ENCODE results near the gene ARGLU1.
A peak's percentile ranks its signal among the peaks of the same experiment; 100 is the strongest.

The ARGLU1 gene

GRCh38 chr13:106507560-106508274, 60.2 kb downstream of the ARGLU1 start:
- Histone ChIP-seq H3K27me3 (ENCODE audit: control insufficient read depth in 1 of 2, insufficient read depth in 2 of 2, low read length in 2 of 2) (no peaks in the 10 kb centered on the region), H3K9ac (ENCODE audit: low read length in 2 of 2) (peak overlapping the region in 1 of 2 donors; percentile 37), H3K4me1 (ENCODE audit: control insufficient read depth, insufficient read depth, low read length) (peaks cover 3% of the 10 kb centered on the region), H3K27ac (ENCODE audit: low read length) (peak overlapping the region; percentile 61), H3K36me3 (ENCODE audit: control insufficient read depth in 2 of 2, insufficient read depth in 2 of 2, low read length in 2 of 2) (peaks cover 3% of the 10 kb centered on the region in 2 donors), H3K4me3 (ENCODE audit: low read length in 2 of 2) (peak overlapping the region; percentile 47 to 52), H3K9me3 (ENCODE audit: control insufficient read depth in 2 of 2, low read length in 2 of 2) (no peaks in the 10 kb centered on the region)

- H3K4me1 ChIP-seq (ENCODE audit: control insufficient read depth, insufficient read depth, low read length): peaks cover 3% of the 10 kb centered on the region
Observed at GRCh38 chr13:106506286-106506685, 61.7 kb downstream of the ARGLU1 start.

GRCh38 chr13:106505732-106506131, 62.2 kb downstream of the ARGLU1 start:
- Histone ChIP-seq H3K9ac (ENCODE audit: low read length in 2 of 2) (no peak overlapping the region), H3K4me3 (ENCODE audit: low read length in 2 of 2) (no peak overlapping the region), H3K36me3 (ENCODE audit: control insufficient read depth in 2 of 2, insufficient read depth in 2 of 2, low read length in 2 of 2) (peaks cover 0 to 3% of the 10 kb centered on the region in 2 donors), H3K27ac (ENCODE audit: low read length) (no peak overlapping the region), H3K4me1 (ENCODE audit: control insufficient read depth, insufficient read depth, low read length) (peaks cover 3% of the 10 kb centered on the region), H3K27me3 (ENCODE audit: control insufficient read depth in 1 of 2, insufficient read depth in 2 of 2, low read length in 2 of 2) (no peaks in the 10 kb centered on the region), H3K9me3 (ENCODE audit: control insufficient read depth in 2 of 2, low read length in 2 of 2) (no peaks in the 10 kb centered on the region)

More at GRCh38 chr13:106506286-106506685, 61.7 kb downstream of the ARGLU1 start:
- Histone ChIP-seq H3K4me3 (ENCODE audit: low read length in 2 of 2) (no peak overlapping the region), H3K9ac (ENCODE audit: low read length in 2 of 2) (no peak overlapping the region), H3K36me3 (ENCODE audit: control insufficient read depth in 2 of 2, insufficient read depth in 2 of 2, low read length in 2 of 2) (peaks cover 0 to 3% of the 10 kb centered on the region in 2 donors), H3K9me3 (ENCODE audit: control insufficient read depth in 2 of 2, low read length in 2 of 2) (no peaks in the 10 kb centered on the region), H3K27me3 (ENCODE audit: control insufficient read depth in 1 of 2, insufficient read depth in 2 of 2, low read length in 2 of 2) (no peaks in the 10 kb centered on the region), H3K27ac (ENCODE audit: low read length) (no peak overlapping the region)

- peaks cover 3% of the 10 kb centered on the region for H3K4me1 ChIP-seq (ENCODE audit: control insufficient read depth, insufficient read depth, low read length)
- no peak overlapping the region for H3K9ac ChIP-seq (ENCODE audit: low read length in 2 of 2)
- no peaks in the 10 kb centered on the region for H3K27me3 ChIP-seq (ENCODE audit: control insufficient read depth in 1 of 2, insufficient read depth in 2 of 2, low read length in 2 of 2)
- H3K27ac ChIP-seq (ENCODE audit: low read length): no peak overlapping the region
- H3K4me3 ChIP-seq (ENCODE audit: low read length in 2 of 2): no peak overlapping the region
- H3K36me3 ChIP-seq (ENCODE audit: control insufficient read depth in 2 of 2, insufficient read depth in 2 of 2, low read length in 2 of 2): peaks cover 0 to under 1% of the 10 kb centered on the region in 2 donors
- no peaks in the 10 kb centered on the region for H3K9me3 ChIP-seq (ENCODE audit: control insufficient read depth in 2 of 2, low read length in 2 of 2)
Observed at GRCh38 chr13:106505295-106505694, 62.6 kb downstream of the ARGLU1 start.

- Histone ChIP-seq H3K27me3 (ENCODE audit: control insufficient read depth in 1 of 2, insufficient read depth in 2 of 2, low read length in 2 of 2) (no peaks in the 10 kb centered on the region), H3K9ac (ENCODE audit: low read length in 2 of 2) (no peak overlapping the region), H3K36me3 (ENCODE audit: control insufficient read depth in 2 of 2, insufficient read depth in 2 of 2, low read length in 2 of 2) (no peaks in the 10 kb centered on the region), H3K9me3 (ENCODE audit: control insufficient read depth in 2 of 2, low read length in 2 of 2) (no peaks in the 10 kb centered on the region), H3K4me1 (ENCODE audit: control insufficient read depth, insufficient read depth, low read length) (peaks cover 3% of the 10 kb centered on the region), H3K4me3 (ENCODE audit: low read length in 2 of 2) (no peak overlapping the region), H3K27ac (ENCODE audit: low read length) (no peak overlapping the region)
Observed at GRCh38 chr13:106503730-106504453, 64.0 kb downstream of the ARGLU1 start.

- peaks cover 7% of the 10 kb centered on the region for H3K4me1 ChIP-seq (ENCODE audit: control insufficient read depth, insufficient read depth, low read length)
- no peaks in the 10 kb centered on the region for H3K27me3 ChIP-seq (ENCODE audit: control insufficient read depth in 1 of 2, insufficient read depth in 2 of 2, low read length in 2 of 2)
- H3K9ac ChIP-seq (ENCODE audit: low read length in 2 of 2): no peak overlapping the region
- H3K36me3 ChIP-seq (ENCODE audit: control insufficient read depth in 2 of 2, insufficient read depth in 2 of 2, low read length in 2 of 2): no peaks in the 10 kb centered on the region
- no peaks in the 10 kb centered on the region for H3K9me3 ChIP-seq (ENCODE audit: control insufficient read depth in 2 of 2, low read length in 2 of 2)
- H3K4me3 ChIP-seq (ENCODE audit: low read length in 2 of 2): no peak overlapping the region
- H3K27ac ChIP-seq (ENCODE audit: low read length): no peak overlapping the region
Observed at GRCh38 chr13:106503272-106503671, 64.7 kb downstream of the ARGLU1 start.

GRCh38 chr13:106500445-106500844, 67.5 kb downstream of the ARGLU1 start:
- no peak overlapping the region for H3K27ac ChIP-seq (ENCODE audit: low read length)
- no peak overlapping the region for H3K9ac ChIP-seq (ENCODE audit: low read length in 2 of 2)
- H3K27me3 ChIP-seq (ENCODE audit: control insufficient read depth in 1 of 2, insufficient read depth in 2 of 2, low read length in 2 of 2): no peaks in the 10 kb centered on the region
- peaks cover 13% of the 10 kb centered on the region for H3K4me1 ChIP-seq (ENCODE audit: control insufficient read depth, insufficient read depth, low read length)
- H3K36me3 ChIP-seq (ENCODE audit: control insufficient read depth in 2 of 2, insufficient read depth in 2 of 2, low read length in 2 of 2): no peaks in the 10 kb centered on the region
- H3K9me3 ChIP-seq (ENCODE audit: control insufficient read depth in 2 of 2, low read length in 2 of 2): no peaks in the 10 kb centered on the region
- no peak overlapping the region for H3K4me3 ChIP-seq (ENCODE audit: low read length in 2 of 2)

- H3K4me1 ChIP-seq (ENCODE audit: control insufficient read depth, insufficient read depth, low read length): peaks cover 14% of the 10 kb centered on the region
- H3K9me3 ChIP-seq (ENCODE audit: control insufficient read depth in 2 of 2, low read length in 2 of 2): no peaks in the 10 kb centered on the region
- no peak overlapping the region for H3K9ac ChIP-seq (ENCODE audit: low read length in 2 of 2)
- H3K36me3 ChIP-seq (ENCODE audit: control insufficient read depth in 2 of 2, insufficient read depth in 2 of 2, low read length in 2 of 2): no peaks in the 10 kb centered on the region
- peak overlapping the region; percentile 38 for H3K27ac ChIP-seq (ENCODE audit: low read length)
- no peak overlapping the region for H3K4me3 ChIP-seq (ENCODE audit: low read length in 2 of 2)
- H3K27me3 ChIP-seq (ENCODE audit: control insufficient read depth in 1 of 2, insufficient read depth in 2 of 2, low read length in 2 of 2): no peaks in the 10 kb centered on the region
Observed at GRCh38 chr13:106499896-106500295, 68.0 kb downstream of the ARGLU1 start.

GRCh38 chr13:106499113-106499512, 68.8 kb downstream of the ARGLU1 start:
- Histone ChIP-seq H3K4me1 (ENCODE audit: control insufficient read depth, insufficient read depth, low read length) (peaks cover 14% of the 10 kb centered on the region), H3K27ac (ENCODE audit: low read length) (peak overlapping the region; percentile 68), H3K27me3 (ENCODE audit: control insufficient read depth in 1 of 2, insufficient read depth in 2 of 2, low read length in 2 of 2) (no peaks in the 10 kb centered on the region), H3K9ac (ENCODE audit: low read length in 2 of 2) (peak overlapping the region; percentile 23 to 52), H3K9me3 (ENCODE audit: control insufficient read depth in 2 of 2, low read length in 2 of 2) (no peaks in the 10 kb centered on the region), H3K4me3 (ENCODE audit: low read length in 2 of 2) (peak overlapping the region in 1 of 2 donors; percentile 8), H3K36me3 (ENCODE audit: control insufficient read depth in 2 of 2, insufficient read depth in 2 of 2, low read length in 2 of 2) (peaks cover 0 to 7% of the 10 kb centered on the region in 2 donors)

- H3K9ac ChIP-seq (ENCODE audit: low read length in 2 of 2): peak overlapping the region; percentile 23 to 52
- peak overlapping the region; percentile 68 for H3K27ac ChIP-seq (ENCODE audit: low read length)
- H3K27me3 ChIP-seq (ENCODE audit: control insufficient read depth in 1 of 2, insufficient read depth in 2 of 2, low read length in 2 of 2): no peaks in the 10 kb centered on the region
- H3K4me1 ChIP-seq (ENCODE audit: control insufficient read depth, insufficient read depth, low read length): peaks cover 14% of the 10 kb centered on the region
- H3K36me3 ChIP-seq (ENCODE audit: control insufficient read depth in 2 of 2, insufficient read depth in 2 of 2, low read length in 2 of 2): peaks cover 2 to 12% of the 10 kb centered on the region in 2 donors
- H3K9me3 ChIP-seq (ENCODE audit: control insufficient read depth in 2 of 2, low read length in 2 of 2): no peaks in the 10 kb centered on the region
- peak overlapping the region; percentile 8 to 54 for H3K4me3 ChIP-seq (ENCODE audit: low read length in 2 of 2)
Observed at GRCh38 chr13:106498571-106498970, 69.4 kb downstream of the ARGLU1 start.

- Histone ChIP-seq H3K4me3 (ENCODE audit: low read length in 2 of 2) (peak overlapping the region; percentile 36 to 54), H3K4me1 (ENCODE audit: control insufficient read depth, insufficient read depth, low read length) (peaks cover 14% of the 10 kb centered on the region), H3K9ac (ENCODE audit: low read length in 2 of 2) (peak overlapping the region; percentile 39 to 52), H3K27ac (ENCODE audit: low read length) (peak overlapping the region; percentile 68), H3K36me3 (ENCODE audit: control insufficient read depth in 2 of 2, insufficient read depth in 2 of 2, low read length in 2 of 2) (peaks cover 6 to 16% of the 10 kb centered on the region in 2 donors), H3K9me3 (ENCODE audit: control insufficient read depth in 2 of 2, low read length in 2 of 2) (no peaks in the 10 kb centered on the region), H3K27me3 (ENCODE audit: control insufficient read depth in 1 of 2, insufficient read depth in 2 of 2, low read length in 2 of 2) (no peaks in the 10 kb centered on the region)
Observed at GRCh38 chr13:106498158-106498557, 69.8 kb downstream of the ARGLU1 start.
